ENCODE data around the gene TNS1. TPM values are rescaled to one million over a fixed set of nuclear protein-coding genes. Genes with fewer than 3 reads are reported as not detected.

TNS1 gene
- total RNA-seq, 1 donor from 2014 or later: 505 TPM

- Histone ChIP-seq H3K4me1 (peaks cover 64% of the 10 kb centered on the region), H3K36me3 (peaks cover 67% of the 10 kb centered on the region), H3K27ac (peak overlapping the region; percentile 40), H3K27me3 (ENCODE audit: low read depth) (no peaks in the 10 kb centered on the region), H3K9me3 (no peaks in the 10 kb centered on the region), H3K4me3 (no peak overlapping the region)
- no peak for TF ChIP-seq CTCF (IDR thresholded peaks at IDR 0.05)
- intact Hi-C loops (cut with DNase I): no loop called here
- DNase-seq: peak; percentile 34
- ATAC-seq: no peak
These were observed 167.9 kb downstream of the TNS1 start for GRCh38 chr2:217834744-217835513.

GRCh38 chr2:217834057-217834620 lies 168.7 kb downstream of the TNS1 start:
- peak in 1 of 2 donors; percentile 29 for ATAC-seq
- TF ChIP-seq CTCF (IDR thresholded peaks at IDR 0.05): no peak

GRCh38 chr2:217833439-217833838 lies 169.4 kb downstream of the TNS1 start:
- peak overlapping the region; percentile 40 for H3K27ac ChIP-seq
- intact Hi-C loops (cut with DNase I): no loop called here
- DNase-seq: peak; percentile 38

More at GRCh38 chr2:217834057-217834620, 168.7 kb downstream of the TNS1 start:
- H3K27me3 ChIP-seq (ENCODE audit: low read depth): no peaks in the 10 kb centered on the region
- H3K36me3 ChIP-seq: peaks cover 74% of the 10 kb centered on the region
- H3K4me1 ChIP-seq: peaks cover 59% of the 10 kb centered on the region
- peak overlapping the region; percentile 40 for H3K27ac ChIP-seq
- H3K4me3 ChIP-seq: no peak overlapping the region
- peak; percentile 57 for DNase-seq
- H3K9me3 ChIP-seq: no peaks in the 10 kb centered on the region
- intact Hi-C loops (cut with DNase I): no loop called here

GRCh38 chr2:217832987-217833386 lies 169.8 kb downstream of the TNS1 start:
- H3K9me3 ChIP-seq: no peaks in the 10 kb centered on the region
- intact Hi-C loops (cut with DNase I): no loop called here
- H3K27me3 ChIP-seq (ENCODE audit: low read depth): no peaks in the 10 kb centered on the region
- H3K4me1 ChIP-seq: peaks cover 59% of the 10 kb centered on the region
- peaks cover 85% of the 10 kb centered on the region for H3K36me3 ChIP-seq
- no peak for TF ChIP-seq CTCF (IDR thresholded peaks at IDR 0.05)
- DNase-seq: peak; percentile 38
- peak overlapping the region; percentile 40 for H3K27ac ChIP-seq
- no peak for ATAC-seq
- H3K4me3 ChIP-seq: no peak overlapping the region

More at GRCh38 chr2:217833439-217833838, 169.4 kb downstream of the TNS1 start:
- Histone ChIP-seq H3K4me3 (no peak overlapping the region), H3K4me1 (peaks cover 59% of the 10 kb centered on the region), H3K27me3 (ENCODE audit: low read depth) (no peaks in the 10 kb centered on the region), H3K36me3 (peaks cover 81% of the 10 kb centered on the region), H3K9me3 (no peaks in the 10 kb centered on the region)
- no peak for ATAC-seq
- TF ChIP-seq CTCF (IDR thresholded peaks at IDR 0.05): no peak

GRCh38 chr2:217832115-217832514 lies 170.7 kb downstream of the TNS1 start:
- Histone ChIP-seq H3K27ac (peak overlapping the region; percentile 31), H3K36me3 (peaks cover 88% of the 10 kb centered on the region), H3K27me3 (ENCODE audit: low read depth) (no peaks in the 10 kb centered on the region), H3K4me3 (no peak overlapping the region), H3K4me1 (peaks cover 59% of the 10 kb centered on the region), H3K9me3 (no peaks in the 10 kb centered on the region)
- no peak for TF ChIP-seq CTCF (IDR thresholded peaks at IDR 0.05)
- DNase-seq: no peak
- ATAC-seq: no peak
- intact Hi-C loops (cut with DNase I): no loop called here
